Measurements from ENCODE around the gene COL5A1.

GRCh38 chr9:134774410-134774809 lies 132.8 kb downstream of the COL5A1 start:
- no peak for TF ChIP-seq CTCF (IDR thresholded peaks at IDR 0.05)
- TF ChIP-seq POLR2A (IDR thresholded peaks at IDR 0.05), result no peak

Data from heart left ventricle (tissue), 13 donors.